ENCODE measurements around the gene ZSWIM4. TPM values are rescaled to one million over a fixed set of nuclear protein-coding genes. Genes with fewer than 3 reads are reported as not detected.
"Not testable (repeated sequence)": the region's sequence is repeated elsewhere in the genome, so short reads cannot be mapped to it uniquely, and the experiment has no call there.

Gene ZSWIM4
- total RNA-seq, 1 experiment from 2014 or later, result 9.8 TPM

- H3K27ac ChIP-seq (ENCODE audit: low read depth, low read length, poor library complexity, severe bottlenecking), result no peak overlapping the region
- BruUV-seq (replicated peaks), result no TSS peak
These were observed 6.3 kb upstream of the ZSWIM4 start for GRCh38 chr19:13788991-13789390.

GRCh38 chr19:13790354-13790753 is 4.9 kb upstream of the ZSWIM4 start:
- no TSS peak for BruUV-seq (replicated peaks)

More at GRCh38 chr19:13788991-13789390, 6.3 kb upstream of the ZSWIM4 start:
- Histone ChIP-seq H3K9me3 (ENCODE audit: low read depth, low read length, poor library complexity, severe bottlenecking) (no peaks in the 10 kb centered on the region), H3K27me3 (replicated peaks; ENCODE audit: insufficient read depth, low read depth, low read length, poor library complexity) (no peaks in the 10 kb centered on the region), H3K4me3 (ENCODE audit: low read depth, low read length, poor library complexity, severe bottlenecking) (no peak overlapping the region), H3K36me3 (ENCODE audit: insufficient read depth, low read length, poor library complexity, severe bottlenecking) (no peaks in the 10 kb centered on the region), H3K4me1 (ENCODE audit: insufficient read depth, low read length, poor library complexity, severe bottlenecking) (peaks cover 11% of the 10 kb centered on the region)
- DNase-seq (ENCODE audit: low spot score), result no peak
- TF ChIP-seq CTCF (conservative IDR thresholded peaks at IDR 0.05; ENCODE audit: low read depth, low read length), result no peak
- no peak for TF ChIP-seq EZH2 (IDR thresholded peaks at IDR 0.05; ENCODE audit: borderline replicate concordance, low read depth, low read length, poor library complexity, severe bottlenecking)
- POLR2A ChIA-PET (ENCODE audit: low non-redundant PET), result no interaction called here
- intact Hi-C loops (cut with micrococcal nuclease; ENCODE audit: unreplicated experiment), result no loop called here
- CTCF ChIA-PET, result interaction anchor here (0.7 kb wide), 1 partner anchor 157 kb away, joined by 4 read pairs; no protein-coding TSS in a partner anchor

GRCh38 chr19:13793317-13793716 is 1.9 kb upstream of the ZSWIM4 start:
- intact Hi-C loops (cut with micrococcal nuclease; ENCODE audit: unreplicated experiment); H3K36me3 ChIP-seq (ENCODE audit: insufficient read depth, low read length, poor library complexity, severe bottlenecking); H3K27ac ChIP-seq (ENCODE audit: low read depth, low read length, poor library complexity, severe bottlenecking); DNase-seq (ENCODE audit: low spot score); H3K27me3 ChIP-seq (replicated peaks; ENCODE audit: insufficient read depth, low read depth, low read length, poor library complexity); H3K4me3 ChIP-seq (ENCODE audit: low read depth, low read length, poor library complexity, severe bottlenecking); CTCF ChIA-PET; POLR2A ChIA-PET (ENCODE audit: low non-redundant PET); BruUV-seq (replicated peaks); H3K9me3 ChIP-seq (ENCODE audit: low read depth, low read length, poor library complexity, severe bottlenecking): not testable (repeated sequence)
- peaks cover 11% of the 10 kb centered on the region for H3K4me1 ChIP-seq (ENCODE audit: insufficient read depth, low read length, poor library complexity, severe bottlenecking)

More at GRCh38 chr19:13790354-13790753, 4.9 kb upstream of the ZSWIM4 start:
- DNase-seq (ENCODE audit: low spot score), result no peak
- peaks cover 10% of the 10 kb centered on the region for H3K4me1 ChIP-seq (ENCODE audit: insufficient read depth, low read length, poor library complexity, severe bottlenecking)
- no peaks in the 10 kb centered on the region for H3K36me3 ChIP-seq (ENCODE audit: insufficient read depth, low read length, poor library complexity, severe bottlenecking)
- intact Hi-C loops (cut with micrococcal nuclease; ENCODE audit: unreplicated experiment), result no loop called here
- no peaks in the 10 kb centered on the region for H3K9me3 ChIP-seq (ENCODE audit: low read depth, low read length, poor library complexity, severe bottlenecking)
- H3K4me3 ChIP-seq (ENCODE audit: low read depth, low read length, poor library complexity, severe bottlenecking), result no peak overlapping the region
- H3K27ac ChIP-seq (ENCODE audit: low read depth, low read length, poor library complexity, severe bottlenecking), result no peak overlapping the region
- TF ChIP-seq EZH2 (IDR thresholded peaks at IDR 0.05; ENCODE audit: borderline replicate concordance, low read depth, low read length, poor library complexity, severe bottlenecking) (no peak), CTCF (conservative IDR thresholded peaks at IDR 0.05; ENCODE audit: low read depth, low read length) (no peak)
- H3K27me3 ChIP-seq (replicated peaks; ENCODE audit: insufficient read depth, low read depth, low read length, poor library complexity), result no peaks in the 10 kb centered on the region
- ChIA-PET POLR2A (ENCODE audit: low non-redundant PET) (no interaction called here), CTCF (no interaction called here)

GRCh38 chr19:13794398-13794756 is 866 bp upstream of the ZSWIM4 start:
- no peak for TF ChIP-seq EZH2 (IDR thresholded peaks at IDR 0.05; ENCODE audit: borderline replicate concordance, low read depth, low read length, poor library complexity, severe bottlenecking)
- no peak for TF ChIP-seq CTCF (conservative IDR thresholded peaks at IDR 0.05; ENCODE audit: low read depth, low read length)
- no peaks in the 10 kb centered on the region for H3K36me3 ChIP-seq (ENCODE audit: insufficient read depth, low read length, poor library complexity, severe bottlenecking)
- TSS peak; percentile 94 for BruUV-seq (replicated peaks)
- H3K27ac ChIP-seq (ENCODE audit: low read depth, low read length, poor library complexity, severe bottlenecking), result peak overlapping the region; percentile 71
- H3K4me1 ChIP-seq (ENCODE audit: insufficient read depth, low read length, poor library complexity, severe bottlenecking), result peaks cover 11% of the 10 kb centered on the region
- H3K4me3 ChIP-seq (ENCODE audit: low read depth, low read length, poor library complexity, severe bottlenecking), result peak overlapping the region; percentile 65
- no peaks in the 10 kb centered on the region for H3K9me3 ChIP-seq (ENCODE audit: low read depth, low read length, poor library complexity, severe bottlenecking)
- ChIA-PET CTCF (interaction anchor here (0.6 kb wide), 1 partner anchor 33 kb away, joined by 4 read pairs; no protein-coding TSS in a partner anchor), POLR2A (ENCODE audit: low non-redundant PET) (no interaction called here)
- DNase-seq (ENCODE audit: low spot score), result peak; percentile 53
- H3K27me3 ChIP-seq (replicated peaks; ENCODE audit: insufficient read depth, low read depth, low read length, poor library complexity), result no peaks in the 10 kb centered on the region
- intact Hi-C loops (cut with micrococcal nuclease; ENCODE audit: unreplicated experiment), result no loop called here
